Mesodermal cell (in vitro differentiated cells): ENCODE measurements around the gene ENDOG.
"Not testable (repeated sequence)": the region's sequence is repeated elsewhere in the genome, so short reads cannot be mapped to it uniquely, and the experiment has no call there.

ENCODE experiments used
- H3K27ac ChIP-seq: 2 replicates; pipeline ENCODE4 v1.7.0; 2013; ENCODE audit warnings: mild to moderate bottlenecking, low read depth, low read length, moderate library complexity; ENCODE audit not compliant: severe bottlenecking
- H3K36me3 ChIP-seq: 2 replicates; pipeline ENCODE4 v1.7.1; 2013; ENCODE audit warnings: mild to moderate bottlenecking, low read length, moderate library complexity; ENCODE audit not compliant: control insufficient read depth, insufficient read depth
- H3K4me1 ChIP-seq: one replicate; pipeline ENCODE4 v1.7.1; 2013; ENCODE audit warnings: mild to moderate bottlenecking, low read length; ENCODE audit not compliant: insufficient read depth, control insufficient read depth, poor library complexity, severe bottlenecking
- H3K4me3 ChIP-seq: 2 replicates; pipeline ENCODE4 v1.7.0; 2013; ENCODE audit warnings: low read length, control low read depth, mild to moderate bottlenecking; ENCODE audit not compliant: insufficient read depth, poor library complexity, severe bottlenecking; ENCODE audit errors: extremely low read depth
- H3K9me3 ChIP-seq: 2 replicates; pipeline ENCODE4 v1.7.1; 2013; ENCODE audit warnings: mild to moderate bottlenecking, low read length, moderate library complexity; ENCODE audit not compliant: control insufficient read depth
- WGBS, 2 experiments: methylation state at CpG; one replicate each; pipeline ENCODE4 v1.1.5; 2013; ENCODE audit warnings: missing lambda C conversion rate in 2 of 2; ENCODE audit not compliant: insufficient coverage in 2 of 2; 5-methylcytosine and 5-hydroxymethylcytosine counted together

The ENDOG gene

GRCh38 chr9:128829477-128830251 lies 11.4 kb downstream of the ENDOG start, which contains the start of gene SPOUT1:
SPOUT1 (minus strand) TSS chr9:128829794; CDS start chr9:128829780, 14 bp downstream.
- Histone ChIP-seq H3K9me3 (no peaks in the 10 kb centered on the region), H3K4me1 (peaks cover 5% of the 10 kb centered on the region), H3K27ac (peak within 1 kb of the TSS; percentile 69), H3K4me3 (peak within 1 kb of the TSS; percentile 82), H3K36me3 (peaks cover 36% of the 10 kb centered on the region)
- 1 to 2% methylated on average over 51 to 52 of the region's 56 CpGs for WGBS, 2 experiments

GRCh38 chr9:128833696-128834095 lies 15.4 kb downstream of the ENDOG start:
- 97 to 98% methylated on average over 9 of the region's 10 CpGs for WGBS, 2 experiments
- peaks cover 13% of the 10 kb centered on the region for H3K36me3 ChIP-seq
- no peak overlapping the region for H3K4me3 ChIP-seq
- H3K27ac ChIP-seq, result no peak overlapping the region
- H3K9me3 ChIP-seq, result no peaks in the 10 kb centered on the region
- H3K4me1 ChIP-seq, result peaks cover 4% of the 10 kb centered on the region

GRCh38 chr9:128835246-128836210 lies 17.2 kb downstream of the ENDOG start:
- Histone ChIP-seq H3K4me1 (no peaks in the 10 kb centered on the region), H3K27ac (no peak overlapping the region), H3K4me3 (no peak overlapping the region), H3K9me3 (no peaks in the 10 kb centered on the region), H3K36me3 (peaks cover 19% of the 10 kb centered on the region)
- WGBS, 2 experiments, result 95 to 96% methylated on average over 21 of the region's 28 CpGs

GRCh38 chr9:128836509-128837145 lies 18.3 kb downstream of the ENDOG start:
- 91% methylated on average over 13 to 14 of the region's 14 CpGs for WGBS, 2 experiments
- no peaks in the 10 kb centered on the region for H3K9me3 ChIP-seq
- H3K4me1 ChIP-seq, result no peaks in the 10 kb centered on the region
- no peak overlapping the region for H3K4me3 ChIP-seq
- H3K27ac ChIP-seq, result no peak overlapping the region
- H3K36me3 ChIP-seq, result peaks cover 26% of the 10 kb centered on the region

GRCh38 chr9:128838338-128838737 lies 20.0 kb downstream of the ENDOG start:
- no peaks in the 10 kb centered on the region for H3K9me3 ChIP-seq
- no peak overlapping the region for H3K4me3 ChIP-seq
- peaks cover 32% of the 10 kb centered on the region for H3K36me3 ChIP-seq
- H3K27ac ChIP-seq, result no peak overlapping the region
- 85 to 92% methylated on average over 3 of the region's 3 CpGs for WGBS, 2 experiments
- no peaks in the 10 kb centered on the region for H3K4me1 ChIP-seq

GRCh38 chr9:128840524-128840923 lies 22.2 kb downstream of the ENDOG start:
- WGBS, 2 experiments, result no CpG with 5 or more reads among the region's 1 CpG
- H3K4me3 ChIP-seq, result no peak overlapping the region
- peaks cover 32% of the 10 kb centered on the region for H3K36me3 ChIP-seq
- no peaks in the 10 kb centered on the region for H3K9me3 ChIP-seq
- H3K27ac ChIP-seq, result no peak overlapping the region
- H3K4me1 ChIP-seq, result no peaks in the 10 kb centered on the region

GRCh38 chr9:128841694-128842492 lies 23.6 kb downstream of the ENDOG start:
- Histone ChIP-seq H3K9me3 (no peaks in the 10 kb centered on the region), H3K4me1 (no peaks in the 10 kb centered on the region), H3K36me3 (peaks cover 27% of the 10 kb centered on the region), H3K4me3 (no peak overlapping the region), H3K27ac (no peak overlapping the region)
- 86 to 96% methylated on average over 10 to 11 of the region's 12 CpGs for WGBS, 2 experiments

- 86 to 95% methylated on average over 5 to 6 of the region's 7 CpGs for WGBS, 2 experiments
- not testable (repeated sequence) for H3K9me3 ChIP-seq, H3K4me3 ChIP-seq
These were observed 24.9 kb downstream of the ENDOG start for GRCh38 chr9:128843171-128843570.

GRCh38 chr9:128845186-128845931 lies 27.1 kb downstream of the ENDOG start:
- H3K4me1 ChIP-seq, result no peaks in the 10 kb centered on the region
- WGBS, 2 experiments, result 86 to 89% methylated on average over 9 to 12 of the region's 13 CpGs
- peaks cover 23% of the 10 kb centered on the region for H3K36me3 ChIP-seq
- no peak overlapping the region for H3K27ac ChIP-seq
- peaks cover 13% of the 10 kb centered on the region for H3K9me3 ChIP-seq
- no peak overlapping the region for H3K4me3 ChIP-seq

More at GRCh38 chr9:128843171-128843570, 24.9 kb downstream of the ENDOG start:
- H3K36me3 ChIP-seq, result peaks cover 27% of the 10 kb centered on the region
- not testable (repeated sequence) for H3K4me1 ChIP-seq, H3K27ac ChIP-seq
